Lower lobe of right lung (tissue), 2 donors: ENCODE results near the gene GBGT1. TPM values are rescaled to one million over a fixed set of nuclear protein-coding genes. Genes with fewer than 3 reads are reported as not detected.

Experiments
- ATAC-seq, 2 donors: fragments of 200-7000 bp; cut with Tn5 transposase; one replicate each; pipeline ENCODE4 v1.9.1; 2020 to 2022; ENCODE audit warnings: mild to moderate bottlenecking in 2 of 2, moderate library complexity in 2 of 2
- DNase-seq: peaks from one replicate; pipeline ENCODE4 v3.0.0-alpha.2; 2020
- H3K27ac ChIP-seq: fragments of 200-600 bp; one replicate; pipeline ENCODE4 v1.8.0; 2022
- H3K27me3 ChIP-seq: fragments of 200-600 bp; one replicate; pipeline ENCODE4 v1.8.0; 2022; ENCODE audit warnings: low read depth
- H3K36me3 ChIP-seq: fragments of 200-600 bp; one replicate; pipeline ENCODE4 v1.8.0; 2022; ENCODE audit warnings: mild to moderate bottlenecking
- H3K4me1 ChIP-seq: fragments of 200-600 bp; one replicate; pipeline ENCODE4 v1.8.0; 2022
- H3K4me3 ChIP-seq: fragments of 200-600 bp; one replicate; pipeline ENCODE4 v1.8.0; 2022; ENCODE audit warnings: mild to moderate bottlenecking
- H3K9me3 ChIP-seq: fragments of 200-600 bp; one replicate; pipeline ENCODE4 v1.8.0; 2022
- CTCF ChIP-seq: fragments of 200-600 bp; IDR thresholded peaks from one replicate; pipeline ENCODE4 v1.8.0; 2022; ENCODE audit warnings: antibody characterized with exemption, mild to moderate bottlenecking
- intact Hi-C: fragments of 100-400 bp; cut with DNase I; formaldehyde crosslinking; loops from one replicate; pipeline ENCODE4 v1.11.0; 2022
- total RNA-seq: library from RNA; stranded (reverse); fragmentation: NEBNext Ultra II Directional; extraction: Animal tissue kit (Norgen Biotek cat#: 25700); gene quantifications from one replicate; pipeline ENCODE4 v1.2.1, GENCODE V29; 2021
- donor health status: DM: no; HTN: yes; CAD: no; lungs with severe emphysema.

The GBGT1 gene
- total RNA-seq, 1 donor from 2014 or later: 38.5 TPM

- no peaks in the 10 kb centered on the region for H3K36me3 ChIP-seq
- H3K4me1 ChIP-seq: no peaks in the 10 kb centered on the region
- intact Hi-C loops: no loop called here
- TF ChIP-seq CTCF: no peak
- no peak overlapping the region for H3K4me3 ChIP-seq
- peaks cover 23% of the 10 kb centered on the region for H3K27me3 ChIP-seq
- no peak overlapping the region for H3K27ac ChIP-seq
- ATAC-seq: no peak
- DNase-seq: no peak
- H3K9me3 ChIP-seq: no peaks in the 10 kb centered on the region
Observed at GRCh38 chr9:133204335-133204992, 40.8 kb upstream of the GBGT1 start.

GRCh38 chr9:133203506-133204075 lies 39.9 kb upstream of the GBGT1 start:
- H3K27ac ChIP-seq: no peak overlapping the region
- no peak for TF ChIP-seq CTCF
- H3K9me3 ChIP-seq: no peaks in the 10 kb centered on the region
- ATAC-seq: no peak
- no peak for DNase-seq
- H3K27me3 ChIP-seq: peaks cover 23% of the 10 kb centered on the region
- intact Hi-C loops: no loop called here
- H3K36me3 ChIP-seq: no peaks in the 10 kb centered on the region
- no peaks in the 10 kb centered on the region for H3K4me1 ChIP-seq
- no peak overlapping the region for H3K4me3 ChIP-seq

- H3K4me3 ChIP-seq: no peak overlapping the region
- H3K36me3 ChIP-seq: no peaks in the 10 kb centered on the region
- no peak for DNase-seq
- H3K4me1 ChIP-seq: no peaks in the 10 kb centered on the region
- H3K27me3 ChIP-seq: peaks cover 23% of the 10 kb centered on the region
- H3K9me3 ChIP-seq: no peaks in the 10 kb centered on the region
- TF ChIP-seq CTCF: no peak
- ATAC-seq: no peak
- H3K27ac ChIP-seq: no peak overlapping the region
- intact Hi-C loops: no loop called here
Observed at GRCh38 chr9:133202688-133203453, 39.2 kb upstream of the GBGT1 start.

GRCh38 chr9:133202145-133202513 lies 38.4 kb upstream of the GBGT1 start:
- Histone ChIP-seq H3K4me1 (no peaks in the 10 kb centered on the region), H3K4me3 (no peak overlapping the region), H3K27me3 (peaks cover 23% of the 10 kb centered on the region), H3K36me3 (no peaks in the 10 kb centered on the region), H3K27ac (no peak overlapping the region), H3K9me3 (no peaks in the 10 kb centered on the region)
- ATAC-seq (no peak), DNase-seq (no peak)
- no peak for TF ChIP-seq CTCF
- intact Hi-C loops: no loop called here

- no peaks in the 10 kb centered on the region for H3K9me3 ChIP-seq
- no peak for TF ChIP-seq CTCF
- no peaks in the 10 kb centered on the region for H3K4me1 ChIP-seq
- intact Hi-C loops: no loop called here
- H3K36me3 ChIP-seq: no peaks in the 10 kb centered on the region
- ATAC-seq (no peak), DNase-seq (no peak)
- H3K27ac ChIP-seq: no peak overlapping the region
- peaks cover 18% of the 10 kb centered on the region for H3K27me3 ChIP-seq
- H3K4me3 ChIP-seq: no peak overlapping the region
Observed at GRCh38 chr9:133201424-133202144, 37.9 kb upstream of the GBGT1 start.
